HG02852 (cell line): ENCODE data around the gene DBI.
"Not testable (repeated sequence)": the region's sequence is repeated elsewhere in the genome, so short reads cannot be mapped to it uniquely, and the experiment has no call there.

Experiments
- ATAC-seq: cut with Tn5 transposase; IDR thresholded peaks from one replicate; pipeline ENCODE4 v1.9.1; 2021; ENCODE audit warnings: mild to moderate bottlenecking, moderate library complexity; ENCODE audit not compliant: unreplicated experiment

The DBI gene

DNA sequence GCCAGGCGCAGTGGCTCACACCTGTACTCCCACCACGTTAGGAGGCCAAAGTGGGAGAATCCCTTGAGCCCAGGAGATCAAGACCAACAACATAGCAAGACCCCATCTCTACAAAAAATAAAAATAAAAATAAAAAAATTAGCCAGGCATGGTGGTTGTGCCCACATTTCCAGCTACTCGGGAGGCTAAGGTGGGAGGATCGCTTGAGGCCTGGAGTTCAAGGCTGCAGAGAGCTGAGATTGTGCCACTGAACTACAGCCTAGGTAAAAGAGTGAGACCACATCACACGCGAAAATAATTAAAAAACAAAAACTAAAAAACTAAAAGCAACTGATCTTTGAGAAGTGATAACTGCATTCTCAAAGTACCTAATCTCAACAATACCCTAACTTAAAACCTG is 2.0 kb upstream of the DBI start:
- no peak for ATAC-seq

GRCh38 chr2:119365436-119365835 is 1.3 kb upstream of the DBI start:
- no peak for ATAC-seq

DNA sequence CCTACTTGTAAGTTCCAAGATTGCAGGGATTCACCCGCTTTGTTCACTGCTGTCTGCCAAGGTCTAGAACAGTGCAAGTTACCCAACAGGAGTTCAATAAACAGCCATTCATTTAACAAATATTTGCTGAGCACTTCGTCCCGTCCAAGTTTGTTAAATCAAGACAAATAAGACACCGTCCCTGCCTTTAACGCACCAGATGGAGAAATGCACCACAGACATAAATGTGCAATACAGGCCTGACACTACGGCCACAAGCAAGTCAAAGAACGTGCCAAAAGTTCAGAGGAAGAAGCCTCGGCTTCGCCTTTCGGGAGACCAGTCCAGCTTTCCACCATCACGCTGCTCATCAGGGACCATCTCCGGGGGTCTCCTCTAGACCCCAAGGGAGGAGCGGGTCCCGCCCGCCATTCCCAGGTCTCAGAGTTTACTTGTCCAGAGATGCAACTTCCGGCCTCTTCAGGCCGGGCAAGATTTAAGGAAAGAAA is 572 bp upstream of the DBI start:
- peak; percentile 2 for ATAC-seq

GRCh38 chr2:119367472-119368099 is 809 bp downstream of the DBI start:
- peak; percentile 31 for ATAC-seq

GRCh38 chr2:119369845-119370244 is 3.1 kb downstream of the DBI start:
- no peak for ATAC-seq

DNA sequence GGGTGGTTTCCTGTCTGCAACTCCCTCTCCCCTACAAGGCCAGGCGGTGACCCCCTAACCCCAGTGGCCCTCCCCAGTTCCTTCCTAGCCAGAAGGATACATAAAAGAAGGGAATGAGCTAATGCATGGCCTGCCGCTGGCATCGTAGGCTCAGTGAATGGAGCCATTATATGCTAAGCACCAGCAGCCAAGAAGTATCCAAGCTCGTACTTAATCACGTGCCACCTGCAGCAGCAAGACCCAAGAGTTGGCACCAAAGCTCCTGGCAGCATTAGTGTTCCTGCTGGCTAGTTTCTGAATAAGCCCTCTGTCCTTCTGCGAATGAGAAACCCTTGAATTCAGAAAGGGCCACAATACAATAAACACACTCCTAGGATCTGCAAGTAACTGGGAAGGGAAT is 4.3 kb downstream of the DBI start:
- ATAC-seq: no peak

DNA sequence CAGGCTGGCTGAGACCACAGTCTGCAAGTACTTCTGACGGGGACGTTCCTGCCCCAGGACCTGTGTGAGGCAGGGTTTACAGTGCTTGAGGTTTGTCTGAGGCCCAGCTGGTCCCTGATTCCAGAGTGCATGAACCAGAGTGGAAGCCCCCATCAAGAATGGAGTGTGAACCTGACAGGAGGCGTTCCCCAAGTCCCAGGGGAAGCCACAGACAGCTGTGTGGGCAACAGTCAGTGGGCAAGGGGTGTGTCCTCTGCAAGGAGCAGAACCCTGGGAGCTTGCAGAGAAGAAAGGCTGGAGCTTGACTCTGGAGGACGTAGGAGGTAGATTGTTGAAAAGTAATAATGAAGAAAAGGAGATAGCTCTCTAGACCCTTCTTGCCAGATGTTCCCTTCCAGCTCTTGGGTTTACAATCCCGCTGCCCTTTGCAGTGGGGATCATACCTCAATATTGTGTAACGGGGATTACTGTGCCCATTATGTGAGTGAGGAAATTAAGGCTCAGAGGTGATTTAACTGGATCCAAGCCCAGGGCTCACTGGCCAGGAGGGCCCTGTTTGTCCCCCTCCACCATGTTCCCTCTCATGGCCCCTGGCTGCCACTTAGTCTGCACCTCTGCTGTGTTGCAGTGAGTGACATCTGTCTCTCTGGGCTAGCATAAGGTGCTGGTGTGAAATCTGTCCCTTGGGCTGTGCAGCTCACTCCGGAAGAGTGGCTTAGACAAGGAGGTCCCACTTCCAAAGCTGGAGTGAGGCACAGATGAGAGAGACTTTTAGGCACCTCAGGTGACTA is 6.2 kb downstream of the DBI start:
- no peak for ATAC-seq

DNA sequence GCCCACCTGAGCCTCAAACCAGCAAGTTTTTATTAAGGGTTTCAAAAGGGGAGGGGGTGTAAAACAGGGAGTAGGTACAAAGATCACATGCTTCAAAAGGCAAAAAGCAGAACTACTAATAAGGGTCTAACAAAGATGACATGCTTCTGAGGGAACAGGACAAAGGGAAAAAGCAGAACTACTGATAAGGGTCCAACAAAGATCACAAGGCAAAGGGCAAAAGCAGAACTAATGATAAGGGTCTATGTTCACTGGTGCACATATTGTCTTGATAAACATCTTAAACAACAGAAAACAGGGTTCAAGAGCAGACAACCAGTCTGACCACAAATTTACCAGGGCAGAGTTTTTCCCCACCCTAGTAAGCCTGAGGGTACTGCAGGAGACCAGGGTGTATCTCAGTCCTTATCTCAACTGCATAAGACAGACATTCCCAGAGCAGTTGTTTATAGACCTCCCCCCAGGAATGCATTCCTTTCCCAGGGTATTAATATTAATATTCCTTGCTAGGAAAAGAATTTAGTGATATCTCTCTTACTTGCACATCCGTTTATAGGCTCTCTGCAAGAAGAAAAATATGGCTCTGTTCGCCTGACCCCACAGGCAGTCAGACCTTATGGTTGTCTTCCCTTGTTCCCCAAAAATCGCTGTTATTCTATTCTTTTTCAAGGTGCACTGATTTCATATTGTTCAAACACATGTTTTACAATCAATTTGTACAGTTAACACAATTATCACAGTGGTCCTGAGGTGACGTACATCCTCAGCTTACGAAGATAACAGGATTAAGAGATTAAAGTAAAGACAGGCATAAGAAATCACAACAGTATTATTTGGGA is 7.3 kb downstream of the DBI start:
- ATAC-seq: not testable (repeated sequence)

GRCh38 chr2:119376406-119376805 is 9.6 kb downstream of the DBI start:
- not testable (repeated sequence) for ATAC-seq

GRCh38 chr2:119376810-119377209 is 10.0 kb downstream of the DBI start:
- no peak for ATAC-seq

GRCh38 chr2:119377294-119377992 is 10.7 kb downstream of the DBI start:
- ATAC-seq: no peak

DNA sequence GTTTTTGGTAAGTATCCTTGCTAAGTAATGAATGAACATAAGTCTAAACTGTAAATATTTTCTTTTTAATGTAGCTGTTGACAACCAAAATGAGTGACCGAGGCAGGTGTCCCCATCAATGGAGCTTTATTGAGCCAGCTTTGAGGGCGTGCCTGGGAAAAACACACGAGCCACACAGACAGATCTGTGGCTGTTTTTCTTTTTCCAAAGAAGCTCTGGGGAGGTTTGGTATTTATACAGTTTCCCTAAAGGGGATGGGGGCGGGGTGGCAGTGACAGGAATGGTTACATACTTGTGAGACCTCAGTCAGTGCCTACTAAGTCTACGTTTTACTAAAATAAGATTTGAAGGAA is 11.2 kb downstream of the DBI start:
- no peak for ATAC-seq

DNA sequence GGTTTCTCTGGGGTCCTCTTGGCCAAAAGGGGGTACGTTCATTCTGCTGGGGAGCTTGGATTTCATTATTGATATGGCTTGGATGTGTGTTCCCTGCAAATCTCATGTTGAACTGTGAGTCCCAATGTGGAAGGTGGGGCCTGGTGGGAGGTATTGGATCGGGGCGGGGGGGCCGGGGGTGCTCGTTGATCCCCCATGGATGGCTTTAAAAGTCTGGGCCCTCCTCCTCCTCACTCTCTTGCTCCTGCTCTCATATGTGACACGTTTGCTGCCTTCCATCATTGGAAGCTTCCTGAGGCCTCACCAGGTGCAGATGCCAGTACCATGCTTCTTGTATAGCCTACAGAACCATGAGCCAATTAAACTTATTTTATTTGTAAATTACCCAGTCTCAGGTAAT is 11.8 kb downstream of the DBI start:
- no peak for ATAC-seq

GRCh38 chr2:119383410-119384140 is 16.8 kb downstream of the DBI start:
- no peak for ATAC-seq

DNA sequence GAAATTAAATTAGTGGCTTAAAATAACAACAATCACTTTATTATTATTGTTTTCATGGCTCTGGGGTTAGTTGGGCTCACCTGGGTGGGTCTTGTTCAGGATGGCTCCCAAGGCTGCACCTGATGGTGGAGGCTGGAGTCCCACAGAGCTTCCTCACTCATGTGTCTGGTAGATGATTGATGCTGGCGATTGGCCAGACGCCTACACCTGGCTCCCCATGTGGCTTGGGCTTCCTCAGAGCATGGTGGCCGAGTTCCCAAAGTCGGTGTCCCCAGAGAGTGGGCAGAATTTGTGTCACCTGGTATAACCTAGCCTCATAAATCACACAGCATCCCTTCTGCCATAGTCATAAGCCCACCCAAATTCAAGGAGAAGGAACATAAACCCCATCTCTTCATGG is 18.2 kb downstream of the DBI start:
- no peak for ATAC-seq

- no peak for ATAC-seq
Measured at GRCh38 chr2:119385466-119385865, 18.7 kb downstream of the DBI start.

- ATAC-seq: peak; percentile 92
Measured at GRCh38 chr2:119387381-119388129, 20.8 kb downstream of the DBI start.

GRCh38 chr2:119389615-119390306 is 23.0 kb downstream of the DBI start:
- ATAC-seq: no peak
